PFSK-1 (cell line): ENCODE measurements around the gene GJD2.

Source experiments
- POLR2AphosphoS5 ChIP-seq: IDR thresholded peaks from 2 replicates; pipeline ENCODE4 v1.6.1; 2012; ENCODE audit warnings: low read depth, mild to moderate bottlenecking, control low read depth, low read length, moderate library complexity
- SIN3A ChIP-seq: IDR thresholded peaks from 2 replicates; pipeline ENCODE4 v1.6.1; 2012; ENCODE audit warnings: mild to moderate bottlenecking, low read length, moderate library complexity, borderline replicate concordance; ENCODE audit not compliant: insufficient read depth

GRCh38 chr15:34721157-34721801 lies 33.5 kb downstream of the GJD2 start:
- TF ChIP-seq SIN3A: no peak
- no peak for TF ChIP-seq POLR2AphosphoS5
